Measurements from ENCODE around the gene AIP.
A peak's percentile ranks its signal among the peaks of the same experiment; 100 is the strongest.
"Not testable (repeated sequence)": the region's sequence is repeated elsewhere in the genome, so short reads cannot be mapped to it uniquely, and the experiment has no call there.

The AIP gene

DNA sequence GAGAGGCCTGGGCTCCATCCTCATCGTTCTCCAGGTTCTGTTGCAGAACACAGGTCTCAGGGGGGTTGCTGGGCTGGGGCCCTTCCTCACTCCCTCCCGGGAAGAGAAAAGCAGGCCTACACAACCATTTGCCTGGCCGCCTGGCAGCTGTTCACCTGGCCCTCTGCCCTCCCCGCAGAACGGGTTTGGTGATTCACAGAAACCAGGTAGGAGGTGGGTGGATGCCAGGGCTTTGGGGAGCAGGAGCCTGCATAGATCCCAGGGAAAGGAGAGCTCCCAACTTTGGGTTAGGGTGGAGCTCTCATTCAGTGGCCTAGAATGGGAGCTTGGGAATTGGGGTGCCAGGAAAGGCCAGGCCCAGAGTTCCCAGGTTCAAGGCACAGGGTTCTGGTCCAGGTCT, 14.8 kb upstream of the AIP start:
- H3K9me3 ChIP-seq (ENCODE audit: low read length): no peaks in the 10 kb centered on the region
- H3K4me1 ChIP-seq (ENCODE audit: insufficient read depth, low read length): peaks cover 20% of the 10 kb centered on the region
- peak overlapping the region; percentile 86 for H3K4me3 ChIP-seq (ENCODE audit: low read length)
- H3K27me3 ChIP-seq (ENCODE audit: insufficient read depth, low read length): no peaks in the 10 kb centered on the region
- no peaks in the 10 kb centered on the region for H3K36me3 ChIP-seq (ENCODE audit: insufficient read depth, low read length)
- H2AFZ ChIP-seq (ENCODE audit: low read depth, low read length): no peak overlapping the region

DNA sequence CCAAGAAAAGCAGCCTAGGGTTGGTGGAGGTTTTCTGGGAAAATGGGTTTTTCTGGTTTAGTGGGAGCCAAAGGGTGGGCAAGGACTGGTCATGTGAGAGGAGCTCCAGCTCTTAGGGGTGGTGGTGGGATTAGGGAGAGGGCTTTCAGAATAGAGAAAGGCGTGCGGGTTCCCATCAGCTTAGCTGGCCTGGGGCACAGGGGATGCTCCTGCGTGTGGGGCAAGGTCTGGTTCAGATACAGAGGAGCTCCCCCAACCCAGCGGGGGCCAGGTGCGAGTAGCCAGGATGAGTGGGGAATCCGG, 14.4 kb upstream of the AIP start:
- Histone ChIP-seq H3K36me3 (ENCODE audit: insufficient read depth, low read length) (no peaks in the 10 kb centered on the region), H3K4me3 (ENCODE audit: low read length) (peak overlapping the region; percentile 86), H3K27me3 (ENCODE audit: insufficient read depth, low read length) (no peaks in the 10 kb centered on the region), H3K4me1 (ENCODE audit: insufficient read depth, low read length) (peaks cover 20% of the 10 kb centered on the region), H2AFZ (ENCODE audit: low read depth, low read length) (no peak overlapping the region), H3K9me3 (ENCODE audit: low read length) (no peaks in the 10 kb centered on the region)

DNA sequence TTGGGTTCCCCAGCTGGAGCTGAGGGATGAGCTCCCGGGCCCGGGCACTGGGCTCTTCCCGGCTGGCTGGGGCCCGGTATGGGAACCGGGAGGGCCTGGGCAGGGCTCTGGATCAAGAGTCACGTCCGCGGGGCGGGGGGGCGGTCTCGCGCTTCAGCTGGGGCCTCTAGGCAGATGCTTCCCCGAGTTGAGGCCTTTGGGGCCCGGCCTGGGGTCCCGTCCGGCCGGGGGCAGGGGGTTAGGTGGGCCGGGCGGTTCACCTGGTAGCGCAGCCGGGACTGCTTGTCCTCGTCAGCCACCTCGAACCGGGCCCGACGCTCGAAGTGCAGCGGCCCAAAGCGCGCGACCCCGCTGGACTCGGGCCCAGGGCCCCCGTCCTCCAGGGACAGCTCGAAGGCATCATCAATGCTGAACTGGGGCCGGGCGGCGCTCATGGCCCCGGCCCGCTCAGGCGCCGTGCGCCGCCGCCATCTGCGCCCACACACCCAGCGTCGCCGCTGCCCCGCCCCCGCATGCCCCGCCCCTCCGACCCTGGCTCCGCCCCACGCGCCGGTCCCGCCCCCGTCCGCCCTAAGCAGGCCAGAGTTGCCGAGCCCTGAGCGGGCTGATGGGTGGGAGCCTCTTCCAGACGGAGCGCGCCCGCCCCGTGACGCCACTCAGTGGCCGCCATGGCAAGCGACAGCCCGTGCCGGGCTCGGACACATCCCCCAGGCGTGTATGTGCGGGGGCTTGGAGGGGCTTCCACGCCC, 13.9 kb upstream of the AIP start, which contains the start of gene TMEM134:
TMEM134 (minus strand) TSS at position 493 of the 749 bp plus-strand sequence; CDS start at position 434, 59 bp downstream.
- no peaks in the 10 kb centered on the region for H3K36me3 ChIP-seq (ENCODE audit: insufficient read depth, low read length)
- peak within 1 kb of the TSS; percentile 48 for H2AFZ ChIP-seq (ENCODE audit: low read depth, low read length)
- H3K4me3 ChIP-seq (ENCODE audit: low read length): peak within 1 kb of the TSS; percentile 86
- no peaks in the 10 kb centered on the region for H3K9me3 ChIP-seq (ENCODE audit: low read length)
- no peaks in the 10 kb centered on the region for H3K27me3 ChIP-seq (ENCODE audit: insufficient read depth, low read length)
- peaks cover 18% of the 10 kb centered on the region for H3K4me1 ChIP-seq (ENCODE audit: insufficient read depth, low read length)

DNA sequence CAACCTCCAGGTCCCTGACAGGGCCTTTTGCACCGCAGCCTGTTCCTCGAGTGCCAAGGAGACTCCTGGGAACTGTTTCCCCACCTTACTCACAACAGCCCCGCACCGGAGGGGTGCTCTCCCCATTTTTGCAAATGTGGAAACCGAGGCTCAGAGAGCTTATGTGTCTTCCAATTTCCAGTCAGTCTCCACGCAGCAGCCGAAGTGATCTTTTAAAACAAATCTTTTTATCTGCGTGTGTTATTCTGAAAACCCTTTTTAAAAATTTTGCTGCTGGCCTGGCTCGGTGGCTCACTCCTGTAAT, 13.4 kb upstream of the AIP start:
- Histone ChIP-seq H3K36me3 (ENCODE audit: insufficient read depth, low read length) (no peaks in the 10 kb centered on the region), H3K9me3 (ENCODE audit: low read length) (no peaks in the 10 kb centered on the region), H2AFZ (ENCODE audit: low read depth, low read length) (peak overlapping the region; percentile 48), H3K4me3 (ENCODE audit: low read length) (peak overlapping the region; percentile 51), H3K4me1 (ENCODE audit: insufficient read depth, low read length) (peaks cover 15% of the 10 kb centered on the region), H3K27me3 (ENCODE audit: insufficient read depth, low read length) (no peaks in the 10 kb centered on the region)

DNA sequence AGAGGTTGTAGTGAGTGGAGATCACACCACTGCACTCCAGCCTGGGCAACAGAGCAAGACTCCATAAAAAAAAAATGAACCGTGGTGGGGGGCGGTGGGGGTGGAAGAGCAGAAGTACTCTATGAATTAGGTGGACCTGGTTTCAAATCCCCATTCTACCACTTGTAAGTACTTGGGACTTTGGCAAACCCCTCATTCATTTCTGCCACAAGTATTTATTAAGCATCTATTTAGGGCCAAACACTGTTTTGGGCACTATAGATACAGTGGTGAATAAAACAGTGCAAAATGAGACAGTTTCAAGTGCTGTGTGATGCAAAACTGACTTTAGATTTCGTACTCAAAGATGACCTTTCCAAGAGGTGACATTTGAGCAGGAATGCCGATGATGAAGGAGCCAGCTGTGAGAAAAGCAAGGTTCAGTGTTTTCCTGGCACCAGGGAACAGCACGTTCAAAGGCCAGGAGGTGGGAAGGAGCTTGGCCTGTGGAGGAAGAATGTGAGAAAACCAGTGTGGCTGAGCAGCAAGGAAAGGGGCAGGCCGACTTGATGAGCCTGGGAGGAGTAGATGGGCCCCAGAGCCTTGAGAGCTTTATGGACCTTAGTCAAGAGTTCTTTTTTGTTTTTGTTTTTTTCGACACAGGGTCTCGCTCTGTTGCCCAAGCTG, 12.4 kb upstream of the AIP start:
- no peaks in the 10 kb centered on the region for H3K9me3 ChIP-seq (ENCODE audit: low read length)
- peaks cover 15% of the 10 kb centered on the region for H3K4me1 ChIP-seq (ENCODE audit: insufficient read depth, low read length)
- no peak overlapping the region for H2AFZ ChIP-seq (ENCODE audit: low read depth, low read length)
- H3K27me3 ChIP-seq (ENCODE audit: insufficient read depth, low read length): no peaks in the 10 kb centered on the region
- no peaks in the 10 kb centered on the region for H3K36me3 ChIP-seq (ENCODE audit: insufficient read depth, low read length)
- no peak overlapping the region for H3K4me3 ChIP-seq (ENCODE audit: low read length)

DNA sequence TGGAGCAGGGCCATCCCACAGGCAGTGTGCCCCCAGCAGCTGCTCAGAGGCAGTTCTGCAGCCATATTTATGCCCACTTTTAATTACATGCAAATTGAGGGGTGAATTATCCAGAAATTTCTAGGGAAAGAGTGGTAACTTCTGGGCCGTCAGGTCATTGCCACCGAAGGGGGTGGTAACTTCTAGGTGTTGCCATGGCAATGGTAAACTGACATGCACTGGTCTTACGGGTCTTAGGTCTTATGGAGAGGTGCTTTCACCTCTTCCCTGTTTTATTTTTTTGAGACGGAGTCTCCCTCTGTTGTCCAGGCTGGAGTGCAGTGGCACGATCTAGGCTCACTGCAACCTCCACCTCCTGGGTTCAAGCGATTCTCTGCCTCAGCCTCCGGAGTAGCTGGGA, 9.9 kb upstream of the AIP start:
- Histone ChIP-seq H3K9me3 (ENCODE audit: low read length) (no peaks in the 10 kb centered on the region), H3K4me3 (ENCODE audit: low read length) (no peak overlapping the region), H3K4me1 (ENCODE audit: insufficient read depth, low read length) (peaks cover 9% of the 10 kb centered on the region), H2AFZ (ENCODE audit: low read depth, low read length) (no peak overlapping the region), H3K36me3 (ENCODE audit: insufficient read depth, low read length) (no peaks in the 10 kb centered on the region), H3K27me3 (ENCODE audit: insufficient read depth, low read length) (no peaks in the 10 kb centered on the region)

DNA sequence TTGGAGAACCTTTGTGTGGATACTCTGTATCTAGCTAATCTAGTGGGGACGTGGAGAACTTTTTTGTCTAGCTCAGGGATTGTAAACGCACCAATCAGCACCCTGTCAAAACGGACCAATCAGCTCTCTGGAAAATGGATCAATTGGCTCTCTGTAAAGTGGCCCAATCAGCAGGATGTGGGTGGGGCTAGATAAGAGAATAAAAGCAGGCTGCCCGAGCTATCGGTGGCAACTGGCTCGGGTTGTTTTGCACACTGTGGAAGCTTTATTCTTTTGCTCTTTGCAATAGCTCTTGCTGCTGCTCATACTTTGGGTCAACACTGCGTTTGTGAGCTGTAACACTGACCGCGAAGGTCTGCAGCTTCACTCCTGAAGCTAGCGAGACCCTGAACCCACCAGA, 6.1 kb upstream of the AIP start:
- H3K36me3 ChIP-seq (ENCODE audit: insufficient read depth, low read length); H3K4me1 ChIP-seq (ENCODE audit: insufficient read depth, low read length); H3K27me3 ChIP-seq (ENCODE audit: insufficient read depth, low read length); H3K9me3 ChIP-seq (ENCODE audit: low read length); H2AFZ ChIP-seq (ENCODE audit: low read depth, low read length); H3K4me3 ChIP-seq (ENCODE audit: low read length): not testable (repeated sequence)

DNA sequence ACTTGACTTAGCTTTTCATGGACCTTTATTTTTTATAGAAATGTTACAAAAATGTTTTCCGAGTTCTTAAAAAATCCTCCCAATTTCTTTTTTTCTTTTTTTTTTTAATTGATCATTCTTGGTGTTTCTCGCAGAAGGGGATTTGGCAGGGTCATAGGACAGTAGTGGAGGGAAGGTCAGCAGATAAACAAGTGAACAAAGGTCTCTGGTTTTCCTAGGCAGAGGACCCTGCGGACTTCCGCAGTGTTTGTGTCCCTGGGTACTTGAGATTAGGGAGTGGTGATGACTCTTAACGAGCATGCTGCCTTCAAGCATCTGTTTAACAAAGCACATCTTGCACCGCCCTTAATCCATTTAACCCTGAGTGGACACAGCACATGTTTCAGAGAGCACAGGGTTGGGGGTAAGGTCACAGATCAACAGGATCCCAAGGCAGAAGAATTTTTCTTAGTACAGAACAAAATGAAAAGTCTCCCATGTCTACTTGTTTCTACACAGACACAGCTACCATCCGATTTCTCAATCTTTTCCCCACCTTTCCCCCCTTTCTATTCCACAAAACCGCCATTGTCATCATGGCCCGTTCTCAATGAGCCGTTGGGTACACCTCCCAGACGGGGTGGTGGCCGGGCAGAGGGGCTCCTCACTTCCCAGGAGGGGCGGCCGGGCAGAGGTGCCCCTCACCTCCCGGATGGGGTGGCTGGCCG, 5.3 kb upstream of the AIP start:
- not testable (repeated sequence) for H3K36me3 ChIP-seq (ENCODE audit: insufficient read depth, low read length); H3K9me3 ChIP-seq (ENCODE audit: low read length); H2AFZ ChIP-seq (ENCODE audit: low read depth, low read length); H3K4me1 ChIP-seq (ENCODE audit: insufficient read depth, low read length); H3K27me3 ChIP-seq (ENCODE audit: insufficient read depth, low read length); H3K4me3 ChIP-seq (ENCODE audit: low read length)

DNA sequence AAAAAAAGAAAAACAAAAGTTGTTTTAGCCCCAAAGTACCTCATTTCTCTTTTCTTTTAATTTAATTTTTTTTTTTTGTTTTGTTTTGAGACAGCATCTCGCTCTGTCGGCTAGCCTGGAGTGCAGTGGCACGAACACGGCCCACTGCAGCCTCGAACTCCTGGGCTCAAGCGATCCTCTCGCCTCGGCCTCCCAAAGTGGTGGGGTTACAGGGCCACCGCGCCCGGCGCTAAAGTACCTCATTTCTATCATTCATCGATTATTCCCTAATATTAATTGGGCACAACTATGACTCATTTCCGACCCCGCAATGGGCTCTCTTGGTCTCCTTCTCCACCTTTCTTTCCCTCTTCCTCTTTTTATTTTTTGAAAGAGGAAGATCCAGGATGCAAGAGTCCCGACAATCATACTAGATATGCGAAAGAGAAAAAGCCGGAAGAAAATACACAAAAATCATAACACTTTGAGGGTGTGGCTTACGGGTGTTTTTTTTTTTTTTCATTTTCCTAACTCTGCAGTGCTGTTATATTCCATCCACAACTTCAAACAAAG, 475 bp upstream of the AIP start:
- Histone ChIP-seq H2AFZ (ENCODE audit: low read depth, low read length) (peak overlapping the region; percentile 64), H3K36me3 (ENCODE audit: insufficient read depth, low read length) (peaks cover 5% of the 10 kb centered on the region), H3K4me3 (ENCODE audit: low read length) (peak overlapping the region; percentile 58), H3K9me3 (ENCODE audit: low read length) (no peaks in the 10 kb centered on the region), H3K27me3 (ENCODE audit: insufficient read depth, low read length) (no peaks in the 10 kb centered on the region), H3K4me1 (ENCODE audit: insufficient read depth, low read length) (peaks cover 6% of the 10 kb centered on the region)

DNA sequence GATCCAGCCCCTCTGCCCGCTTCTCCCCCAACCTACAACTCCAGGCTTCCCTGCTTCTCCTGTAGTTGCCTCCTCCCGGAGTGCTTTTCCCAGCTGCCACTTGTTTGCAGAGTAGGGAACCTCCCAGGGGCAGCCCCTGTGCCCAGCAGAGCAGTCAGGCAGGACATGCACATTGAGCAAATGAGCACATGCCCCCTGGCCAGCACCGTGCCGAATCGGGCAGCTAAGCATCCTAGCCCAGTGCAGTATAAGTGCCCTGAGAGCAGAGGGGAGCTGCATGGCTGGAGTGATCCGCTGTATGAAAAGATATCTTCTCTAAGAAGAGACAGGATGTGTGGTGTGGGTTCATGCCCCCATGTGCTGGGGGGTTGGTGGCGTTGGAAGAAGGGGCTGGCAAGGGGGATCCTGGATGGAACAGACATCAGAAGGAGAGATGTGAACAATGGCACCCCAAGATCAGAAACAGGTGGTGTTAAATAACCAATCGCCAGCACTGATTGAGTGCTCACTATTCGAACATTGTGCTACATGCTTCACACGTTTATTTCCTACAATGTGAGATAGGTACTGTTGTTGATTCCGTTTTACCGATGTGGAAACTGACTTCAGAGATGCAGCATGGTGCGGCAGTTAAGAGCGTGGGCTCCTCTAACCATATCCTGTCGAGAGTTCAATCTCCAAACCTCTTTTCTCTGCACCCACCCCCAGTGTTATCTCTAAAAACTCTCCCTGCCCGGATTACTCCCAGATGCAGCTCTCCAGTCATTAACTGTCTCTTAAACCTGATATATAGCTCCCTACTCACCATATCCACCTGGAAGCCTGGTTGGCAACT, 1.2 kb downstream of the AIP start:
- peaks cover 11% of the 10 kb centered on the region for H3K36me3 ChIP-seq (ENCODE audit: insufficient read depth, low read length)
- H2AFZ ChIP-seq (ENCODE audit: low read depth, low read length): no peak overlapping the region
- no peaks in the 10 kb centered on the region for H3K27me3 ChIP-seq (ENCODE audit: insufficient read depth, low read length)
- no peaks in the 10 kb centered on the region for H3K9me3 ChIP-seq (ENCODE audit: low read length)
- H3K4me1 ChIP-seq (ENCODE audit: insufficient read depth, low read length): peaks cover 6% of the 10 kb centered on the region
- peak overlapping the region; percentile 58 for H3K4me3 ChIP-seq (ENCODE audit: low read length)

DNA sequence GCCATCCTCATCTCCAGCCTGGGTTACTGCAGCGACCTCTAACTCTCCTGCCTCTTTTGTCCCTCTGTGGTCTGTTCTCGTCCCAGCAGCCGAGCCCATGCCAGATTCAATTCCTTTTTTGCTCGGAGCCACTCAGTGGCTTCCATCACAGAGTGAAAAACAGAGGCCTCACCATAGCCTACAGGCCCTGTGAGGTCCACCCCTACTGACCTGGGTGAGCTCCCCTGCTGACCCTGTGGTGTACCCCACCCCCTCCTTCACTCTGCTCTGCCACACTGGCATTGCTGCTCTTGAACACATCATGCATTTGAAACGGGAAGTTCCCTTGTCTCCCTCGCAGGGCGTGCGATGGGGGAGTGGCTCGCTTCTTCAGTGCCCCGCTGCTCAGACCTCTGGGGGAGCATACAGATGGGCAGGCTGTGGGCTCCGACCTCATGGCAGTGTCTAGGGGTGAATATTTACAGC, 2.1 kb downstream of the AIP start:
- H2AFZ ChIP-seq (ENCODE audit: low read depth, low read length): no peak overlapping the region
- no peaks in the 10 kb centered on the region for H3K9me3 ChIP-seq (ENCODE audit: low read length)
- H3K27me3 ChIP-seq (ENCODE audit: insufficient read depth, low read length): no peaks in the 10 kb centered on the region
- peaks cover 14% of the 10 kb centered on the region for H3K36me3 ChIP-seq (ENCODE audit: insufficient read depth, low read length)
- no peak overlapping the region for H3K4me3 ChIP-seq (ENCODE audit: low read length)
- H3K4me1 ChIP-seq (ENCODE audit: insufficient read depth, low read length): peaks cover 6% of the 10 kb centered on the region

DNA sequence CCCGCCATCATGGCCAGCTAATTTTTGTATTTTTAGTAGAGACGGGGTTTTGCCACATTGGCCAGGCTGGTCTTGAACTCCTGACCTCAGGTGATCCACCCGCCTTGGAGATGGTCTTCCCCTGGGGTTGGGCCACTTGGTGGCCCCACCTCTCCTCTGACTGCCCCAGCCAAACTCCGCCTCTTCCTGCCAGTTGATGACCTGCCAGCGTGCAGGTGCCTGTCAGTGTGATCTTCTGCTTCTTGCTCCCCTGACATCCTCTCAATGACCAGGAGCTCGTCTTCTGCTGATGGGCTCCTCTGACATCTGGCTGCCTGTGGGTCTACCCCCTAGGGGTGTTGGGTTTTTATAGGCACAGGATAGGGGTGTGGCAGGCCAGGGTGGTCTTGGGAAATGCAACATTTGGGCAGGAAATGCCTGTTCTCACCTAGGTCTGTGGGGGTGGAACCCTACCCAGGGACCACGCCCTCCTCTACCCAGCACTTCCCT, 3.1 kb downstream of the AIP start:
- not testable (repeated sequence) for H3K4me3 ChIP-seq (ENCODE audit: low read length); H2AFZ ChIP-seq (ENCODE audit: low read depth, low read length); H3K27me3 ChIP-seq (ENCODE audit: insufficient read depth, low read length); H3K9me3 ChIP-seq (ENCODE audit: low read length)
- Histone ChIP-seq H3K36me3 (ENCODE audit: insufficient read depth, low read length) (peaks cover 23% of the 10 kb centered on the region), H3K4me1 (ENCODE audit: insufficient read depth, low read length) (peaks cover 10% of the 10 kb centered on the region)
